ENCODE results near the gene AUH. TPM values are rescaled to one million over a fixed set of nuclear protein-coding genes. Genes with fewer than 3 reads are reported as not detected.
"Not testable (repeated sequence)": the region's sequence is repeated elsewhere in the genome, so short reads cannot be mapped to it uniquely, and the experiment has no call there.

The AUH gene
- 39.7 TPM for total RNA-seq
- long read RNA-seq, transcript AUH-202 (10 exons, 1,577 nt), result major isoform, 36 of 74 reads
- long read RNA-seq, partial matches to known transcripts, result 20 of 74 reads
- long read RNA-seq, other reads (novel, unspliced or antisense), result 18 of 74 reads

GRCh38 chr9:91361291-91362050, at the start of gene AUH:
TSS of gene AUH (minus strand) at chr9:91361918. CDS start at chr9:91361889, 29 bp downstream.
- DNase-seq (ENCODE audit: low spot score), result peak; percentile 95
- intact Hi-C loops (cut with DNase I), result loop anchor here (2.0 kb wide), 2 partner anchors 59 to 167 kb away; no protein-coding TSS in a partner anchor

- no peak for DNase-seq (ENCODE audit: low spot score)
- intact Hi-C loops (cut with DNase I), result no loop called here
Measured at GRCh38 chr9:91411096-91411771, 49.5 kb upstream of the AUH start.

DNA sequence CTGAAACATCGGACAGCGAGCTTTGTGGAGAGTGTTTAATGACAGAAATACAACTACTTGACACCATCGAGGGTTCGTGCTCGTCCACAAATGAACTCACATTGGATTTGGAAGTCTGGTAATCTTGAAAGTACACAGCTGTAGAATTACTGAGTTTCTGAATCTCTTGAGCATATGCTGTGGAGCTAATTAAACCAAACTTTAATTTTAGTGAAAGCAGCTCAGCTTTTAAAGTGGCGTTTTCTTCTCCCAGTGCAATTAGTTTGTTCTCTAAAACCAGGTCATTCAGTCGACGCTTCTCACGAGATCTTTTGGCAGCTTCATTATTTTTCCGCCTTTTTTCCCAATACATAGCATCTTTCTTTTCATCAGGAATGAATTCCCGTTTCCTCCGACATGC, 48.4 kb upstream of the AUH start:
- intact Hi-C loops (cut with DNase I), result no loop called here
- DNase-seq (ENCODE audit: low spot score), result no peak

DNA sequence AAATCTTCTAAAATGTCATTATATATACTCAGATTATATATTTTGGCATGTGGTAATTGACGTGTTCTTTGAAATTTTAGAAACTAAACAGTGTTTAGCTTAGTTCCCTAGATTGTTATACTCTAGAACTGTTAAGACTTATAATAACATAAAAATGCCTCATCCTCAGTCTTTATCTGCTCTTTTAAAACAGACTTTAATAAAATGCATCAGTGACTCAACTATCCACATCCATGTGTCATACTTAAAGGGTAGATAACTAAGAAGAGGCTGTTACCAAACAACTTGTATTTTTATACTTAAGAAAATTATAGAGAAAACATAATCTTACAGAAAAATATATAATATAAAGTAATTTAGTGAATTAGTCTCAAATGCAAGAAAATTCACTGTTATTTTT, 46.8 kb upstream of the AUH start:
- DNase-seq (ENCODE audit: low spot score), result no peak
- intact Hi-C loops (cut with DNase I), result no loop called here

DNA sequence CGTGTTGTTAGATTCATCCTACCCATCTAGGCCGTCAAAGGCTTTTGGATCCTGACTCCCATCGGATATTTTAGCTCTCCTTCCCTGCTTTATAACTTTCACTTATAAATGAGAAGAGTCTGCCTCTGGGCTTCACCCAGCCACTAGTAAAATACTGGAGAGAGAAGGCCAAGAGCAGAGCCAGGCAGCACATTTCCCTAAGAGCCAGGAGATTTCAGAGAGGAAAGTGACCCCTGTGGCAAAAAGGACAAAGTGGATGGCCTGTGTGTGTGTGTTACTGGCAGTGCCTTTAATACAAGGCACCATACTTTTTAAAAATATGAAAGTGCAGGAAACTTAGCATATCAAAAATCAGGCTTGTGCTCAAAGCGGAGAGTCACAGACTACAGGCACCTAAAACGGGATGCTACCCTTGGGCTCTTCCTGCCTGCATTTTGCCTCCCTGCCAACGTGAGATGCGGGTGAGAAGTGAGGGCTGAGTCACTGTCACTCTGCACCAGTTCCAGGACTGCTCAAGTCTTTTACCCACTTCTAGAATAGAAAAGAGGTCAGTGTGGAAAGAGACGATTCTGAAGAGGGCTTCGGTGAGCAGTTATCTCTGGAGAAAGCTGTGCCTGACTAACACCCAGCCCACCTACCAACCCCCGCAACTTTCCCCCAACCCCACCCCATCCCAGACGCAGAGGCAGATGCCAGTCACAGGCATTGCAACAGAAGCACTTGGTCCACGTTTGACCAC, 46.0 kb upstream of the AUH start:
- no peak for DNase-seq (ENCODE audit: low spot score)
- intact Hi-C loops (cut with DNase I), result no loop called here

- intact Hi-C loops (cut with DNase I), result no loop called here
- DNase-seq (ENCODE audit: low spot score), result no peak
Measured at GRCh38 chr9:91405343-91406077, 43.8 kb upstream of the AUH start.

DNA sequence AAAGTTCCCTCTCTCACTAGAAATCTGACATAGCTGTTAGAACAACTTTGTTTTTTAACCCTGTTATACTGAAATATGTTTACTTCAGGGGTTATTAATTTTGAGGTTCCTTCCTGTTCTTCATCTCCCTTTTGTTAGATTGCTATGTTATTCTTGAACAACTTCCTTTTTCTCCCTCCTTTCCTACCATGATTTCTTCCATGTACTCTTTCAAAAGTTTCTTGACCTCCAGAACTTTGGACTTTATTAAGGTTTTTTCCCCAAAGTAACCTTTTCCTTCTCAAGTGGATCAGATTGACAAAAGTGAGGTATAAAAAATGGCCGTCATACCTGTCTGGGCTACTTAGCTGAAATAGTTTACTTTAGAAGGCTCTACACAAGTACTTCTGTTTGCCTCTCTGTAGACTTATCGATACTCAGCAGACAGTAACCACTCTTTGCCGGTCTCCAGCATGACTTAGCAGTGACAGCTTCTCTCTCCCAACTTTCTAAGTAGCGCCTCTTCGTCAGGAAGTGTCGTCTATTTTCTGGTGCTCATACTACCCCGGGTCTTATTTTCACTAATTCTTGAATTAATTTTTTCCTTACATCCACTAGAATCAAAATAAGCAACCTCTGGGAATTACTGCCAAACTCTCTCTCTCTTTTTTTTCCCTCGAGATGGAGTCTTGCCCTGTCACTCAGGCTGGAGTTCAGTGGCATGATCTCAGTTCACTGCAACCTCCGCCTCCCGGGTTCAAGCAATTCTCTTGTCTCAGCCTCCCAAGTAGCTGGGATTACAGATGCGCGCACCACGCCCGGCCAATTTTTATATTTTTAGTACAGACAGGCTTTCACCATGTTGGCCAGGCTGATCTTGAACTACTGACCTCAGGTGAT, 42.2 kb upstream of the AUH start:
- DNase-seq (ENCODE audit: low spot score), result no peak
- intact Hi-C loops (cut with DNase I), result no loop called here

- DNase-seq (ENCODE audit: low spot score), result no peak
- intact Hi-C loops (cut with DNase I), result no loop called here
Measured at GRCh38 chr9:91398926-91399325, 37.2 kb upstream of the AUH start.

DNA sequence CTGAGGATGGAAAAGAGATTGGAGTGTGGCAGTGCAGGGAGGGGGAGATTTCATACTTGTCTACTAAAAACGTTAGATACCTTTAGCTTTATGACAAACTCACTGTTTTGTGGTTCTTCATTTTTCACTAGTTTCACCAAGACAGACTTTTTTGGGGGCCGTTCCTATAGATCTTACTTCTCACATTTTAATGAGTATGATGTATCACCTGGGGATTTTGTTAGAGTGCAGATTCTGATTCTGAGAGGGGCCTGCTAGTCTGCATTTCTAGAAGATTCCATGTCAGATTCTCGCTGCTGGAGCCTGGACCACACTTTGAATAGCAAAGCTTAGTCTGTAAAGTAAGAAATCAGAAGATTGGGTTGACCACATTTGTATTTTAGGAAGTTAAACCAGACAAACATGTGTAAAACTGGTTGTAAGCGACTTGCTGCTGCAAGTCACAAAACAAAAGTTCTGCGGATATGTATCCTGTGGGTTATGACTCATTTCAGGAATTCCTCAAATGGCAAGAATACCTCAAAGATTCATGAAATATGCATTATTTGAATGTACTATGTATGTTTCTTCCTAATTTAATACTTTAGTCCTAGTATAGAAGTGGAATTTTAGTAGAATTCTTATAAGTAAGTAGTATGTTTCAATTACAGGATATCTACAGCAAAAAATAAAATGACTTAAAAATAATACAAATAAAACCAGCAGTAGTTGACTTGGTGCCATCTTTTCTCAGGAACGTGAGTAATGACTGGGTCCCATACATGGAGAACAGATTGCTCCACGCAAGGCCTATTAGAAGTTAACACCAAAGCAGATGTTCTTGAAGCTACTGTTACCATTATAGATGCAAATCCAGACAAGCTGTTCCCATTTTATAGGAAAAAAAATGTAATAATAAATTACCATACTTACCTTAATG, 34.1 kb upstream of the AUH start:
- no peak for DNase-seq (ENCODE audit: low spot score)
- intact Hi-C loops (cut with DNase I), result no loop called here

DNA sequence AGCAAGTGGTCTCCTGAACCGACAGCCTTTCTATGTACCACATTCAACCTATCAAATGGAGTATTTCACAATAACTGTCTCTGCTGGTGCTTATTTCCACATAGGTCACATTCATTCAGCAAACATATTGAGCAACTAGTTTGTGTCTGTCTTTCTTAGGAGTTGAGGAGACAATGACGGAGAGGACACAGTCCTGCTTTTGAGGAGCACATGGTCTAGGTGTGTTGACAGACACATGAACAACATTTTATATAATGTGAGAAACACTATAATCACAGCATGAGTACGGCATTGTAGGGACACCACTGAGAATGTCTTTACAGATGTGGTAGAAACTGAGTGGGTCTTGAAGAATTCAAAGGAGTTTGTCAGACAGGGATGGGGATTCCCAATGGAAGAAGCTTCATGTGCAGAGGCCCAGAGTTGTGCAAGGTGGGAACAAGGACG, 33.4 kb upstream of the AUH start:
- no peak for DNase-seq (ENCODE audit: low spot score)
- intact Hi-C loops (cut with DNase I), result no loop called here

DNA sequence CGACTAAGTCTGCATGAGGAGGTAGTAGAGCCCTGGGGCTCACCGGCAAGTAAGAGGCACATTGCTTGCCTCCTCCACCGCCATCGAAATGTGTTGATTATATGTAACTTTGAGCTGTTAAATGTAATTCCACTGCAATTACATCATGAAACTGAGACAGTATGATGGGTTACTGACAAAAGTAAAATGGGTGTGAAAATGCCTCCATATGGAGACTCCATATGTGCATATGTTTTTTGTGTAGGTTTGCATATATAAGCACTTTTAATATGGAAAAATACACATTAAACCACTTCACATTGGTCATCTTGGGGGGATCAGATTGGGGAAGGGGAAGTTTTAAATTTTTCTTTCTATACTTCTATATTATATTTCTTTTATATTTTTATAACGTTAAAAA, 32.1 kb upstream of the AUH start:
- intact Hi-C loops (cut with DNase I), result no loop called here
- no peak for DNase-seq (ENCODE audit: low spot score)

- intact Hi-C loops (cut with DNase I), result no loop called here
- no peak for DNase-seq (ENCODE audit: low spot score)
Measured at GRCh38 chr9:91392435-91392834, 30.7 kb upstream of the AUH start.

- intact Hi-C loops (cut with DNase I), result no loop called here
- no peak for DNase-seq (ENCODE audit: low spot score)
Measured at GRCh38 chr9:91391818-91392217, 30.1 kb upstream of the AUH start.

- intact Hi-C loops (cut with DNase I), result no loop called here
- no peak for DNase-seq (ENCODE audit: low spot score)
Measured at GRCh38 chr9:91391412-91391811, 29.7 kb upstream of the AUH start.

- DNase-seq (ENCODE audit: low spot score); intact Hi-C loops (cut with DNase I): not testable (repeated sequence)
Measured at GRCh38 chr9:91389686-91390085, 28.0 kb upstream of the AUH start.

DNA sequence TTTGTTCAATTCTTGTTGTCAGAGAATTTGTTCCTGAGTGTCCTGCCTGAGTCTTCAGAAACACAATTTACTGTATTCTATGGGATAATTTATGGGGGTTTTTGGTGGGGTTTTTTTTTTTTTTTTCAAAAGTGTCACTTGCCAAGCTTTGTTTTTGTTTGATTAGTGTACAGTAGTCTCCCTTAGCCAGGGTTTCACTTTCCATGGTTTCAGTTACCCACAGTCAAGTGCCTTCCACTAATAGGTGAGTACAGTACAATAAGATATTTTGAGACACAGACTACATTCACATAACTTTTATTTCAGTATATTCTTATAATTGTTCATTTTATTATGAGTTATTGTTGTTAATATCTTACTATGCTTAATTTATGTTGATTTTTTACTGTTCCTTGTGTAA, 25.0 kb upstream of the AUH start:
- DNase-seq (ENCODE audit: low spot score), result no peak
- intact Hi-C loops (cut with DNase I), result no loop called here

GRCh38 chr9:91384954-91385353, 23.2 kb upstream of the AUH start:
- intact Hi-C loops (cut with DNase I), result no loop called here
- DNase-seq (ENCODE audit: low spot score), result no peak

DNA sequence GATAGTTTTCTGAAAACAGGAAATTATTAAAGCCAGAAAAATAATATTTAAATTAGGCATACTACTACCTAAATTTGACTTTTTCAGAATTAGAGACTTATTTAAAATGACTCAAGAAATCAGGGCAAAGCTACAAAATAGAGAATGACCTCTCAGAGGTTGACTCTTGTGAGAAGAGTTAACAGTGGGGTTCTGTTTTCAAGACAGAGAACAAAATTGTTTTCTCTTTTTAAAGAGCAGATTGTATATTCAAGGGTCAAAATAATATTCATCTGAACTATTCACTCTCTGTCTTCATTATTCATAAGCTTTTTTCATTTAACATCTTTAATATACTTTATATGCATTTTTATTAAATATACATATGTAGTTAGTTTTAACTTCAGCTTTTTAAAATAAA, 21.9 kb upstream of the AUH start:
- intact Hi-C loops (cut with DNase I), result no loop called here
- no peak for DNase-seq (ENCODE audit: low spot score)

All from cardiac septum (tissue), 1 donor.